Epithelial cell of esophagus (primary cell): Measurements from ENCODE around the gene FNIP2.
"Not testable (repeated sequence)": the region's sequence is repeated elsewhere in the genome, so short reads cannot be mapped to it uniquely, and the experiment has no call there.

Source experiments
- DNase-seq: peaks from one replicate; pipeline ENCODE4 v3.0.0; 2010; ENCODE audit warnings: low read depth
- H3K4me3 ChIP-seq: 2 replicates; pipeline ENCODE4 v1.5.1; 2011; ENCODE audit warnings: mild to moderate bottlenecking, low read length, control low read depth
- TF ChIP-seq, protein P1 (sequence below): IDR thresholded peaks from 2 replicates; pipeline ENCODE4 v1.5.1; 2011; ENCODE audit warnings: low read depth, mild to moderate bottlenecking, low read length, control low read depth, inconsistent platforms; ENCODE audit not compliant: insufficient read depth; ENCODE audit errors: missing control alignments

The FNIP2 gene

DNA sequence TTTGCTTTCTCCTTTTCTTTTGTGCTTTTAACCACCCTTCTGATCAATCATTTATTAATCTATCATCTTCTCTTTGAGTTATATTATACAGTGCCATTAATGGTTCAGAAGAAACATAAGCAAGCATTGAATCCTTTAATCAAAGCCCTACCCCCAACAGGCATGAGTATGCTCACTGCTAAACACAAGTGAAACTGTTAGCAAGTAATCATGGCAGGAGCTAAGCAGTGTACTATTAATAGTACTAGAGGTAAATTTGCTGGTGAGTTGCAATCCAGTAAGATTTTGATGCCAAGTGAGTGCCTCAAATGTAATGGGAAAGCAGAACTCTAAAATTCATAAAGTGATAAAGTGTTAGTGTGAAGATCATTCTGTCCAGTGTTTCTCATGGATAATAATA is 57.2 kb downstream of the FNIP2 start:
- TF ChIP-seq, protein P1, sequence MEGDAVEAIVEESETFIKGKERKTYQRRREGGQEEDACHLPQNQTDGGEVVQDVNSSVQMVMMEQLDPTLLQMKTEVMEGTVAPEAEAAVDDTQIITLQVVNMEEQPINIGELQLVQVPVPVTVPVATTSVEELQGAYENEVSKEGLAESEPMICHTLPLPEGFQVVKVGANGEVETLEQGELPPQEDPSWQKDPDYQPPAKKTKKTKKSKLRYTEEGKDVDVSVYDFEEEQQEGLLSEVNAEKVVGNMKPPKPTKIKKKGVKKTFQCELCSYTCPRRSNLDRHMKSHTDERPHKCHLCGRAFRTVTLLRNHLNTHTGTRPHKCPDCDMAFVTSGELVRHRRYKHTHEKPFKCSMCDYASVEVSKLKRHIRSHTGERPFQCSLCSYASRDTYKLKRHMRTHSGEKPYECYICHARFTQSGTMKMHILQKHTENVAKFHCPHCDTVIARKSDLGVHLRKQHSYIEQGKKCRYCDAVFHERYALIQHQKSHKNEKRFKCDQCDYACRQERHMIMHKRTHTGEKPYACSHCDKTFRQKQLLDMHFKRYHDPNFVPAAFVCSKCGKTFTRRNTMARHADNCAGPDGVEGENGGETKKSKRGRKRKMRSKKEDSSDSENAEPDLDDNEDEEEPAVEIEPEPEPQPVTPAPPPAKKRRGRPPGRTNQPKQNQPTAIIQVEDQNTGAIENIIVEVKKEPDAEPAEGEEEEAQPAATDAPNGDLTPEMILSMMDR, result no peak
- H3K4me3 ChIP-seq, result no peak overlapping the region

GRCh38 chr4:158826882-158827281 is 58.1 kb downstream of the FNIP2 start:
- no peak overlapping the region for H3K4me3 ChIP-seq
- TF ChIP-seq, protein P1, result no peak
- DNase-seq, result peak; percentile 81

More for the DNA sequence above, 57.2 kb downstream of the FNIP2 start:
- no peak for DNase-seq

- TF ChIP-seq, protein P1, result no peak
- no peak overlapping the region for H3K4me3 ChIP-seq
- no peak for DNase-seq
Observed at GRCh38 chr4:158827543-158827981, 58.7 kb downstream of the FNIP2 start.

DNA sequence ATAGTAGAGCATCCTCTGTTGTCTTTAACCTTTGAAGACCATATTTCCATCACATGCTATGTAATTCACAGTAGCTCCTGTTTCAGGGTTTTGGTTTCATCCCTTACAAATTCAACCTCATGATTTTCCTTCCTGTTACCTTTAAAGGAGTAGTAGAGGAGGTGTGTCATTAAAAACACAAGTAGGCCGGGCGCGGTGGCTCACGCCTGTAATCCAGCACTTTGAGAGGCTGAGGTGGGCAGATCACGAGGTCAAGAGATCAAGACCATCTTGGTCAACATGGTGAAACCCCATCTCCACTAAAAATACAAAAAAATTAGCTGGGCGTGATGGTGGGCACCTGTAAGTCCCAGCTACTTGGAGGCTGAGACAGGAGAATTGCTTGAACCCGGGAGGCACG is 59.3 kb downstream of the FNIP2 start:
- DNase-seq, H3K4me3 ChIP-seq: not testable (repeated sequence)

DNA sequence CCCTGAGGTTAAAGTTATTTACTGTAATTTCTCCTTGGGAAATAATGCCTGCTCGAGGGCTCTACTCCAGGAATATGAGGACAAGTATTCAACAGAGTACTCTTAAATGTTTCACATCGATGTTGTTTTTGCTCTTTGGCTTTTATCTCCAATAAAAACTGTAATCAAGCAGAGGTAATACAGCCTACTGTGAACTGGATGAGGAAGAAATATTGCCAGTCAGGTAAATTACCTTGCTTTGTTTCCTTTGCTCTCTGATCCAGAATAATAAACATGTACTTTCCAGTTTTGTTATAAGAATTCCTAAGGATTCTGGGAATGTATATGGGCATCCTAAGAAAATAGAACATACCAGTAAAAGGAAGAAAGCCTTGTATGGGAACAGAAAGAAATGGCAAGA is 60.4 kb downstream of the FNIP2 start:
- H3K4me3 ChIP-seq, result no peak overlapping the region
- TF ChIP-seq, protein P1, result no peak
- no peak for DNase-seq

- no peak for DNase-seq
- no peak overlapping the region for H3K4me3 ChIP-seq
Observed at GRCh38 chr4:158833602-158834001, 64.8 kb downstream of the FNIP2 start.

GRCh38 chr4:158835226-158836001 is 66.6 kb downstream of the FNIP2 start:
- no peak overlapping the region for H3K4me3 ChIP-seq
- TF ChIP-seq, protein P1, result no peak
- DNase-seq, result no peak

More at GRCh38 chr4:158833602-158834001, 64.8 kb downstream of the FNIP2 start:
- TF ChIP-seq, protein P1, result no peak
